ENCODE data around the gene IFT74.

GRCh38 chr9:27041746-27042145 is 85.5 kb downstream of the IFT74 start:
- TF ChIP-seq CTCF (IDR thresholded peaks at IDR 0.05 in 4 of 5, conservative IDR thresholded peaks at IDR 0.05 in 1 of 5) (no peak), POLR2A (IDR thresholded peaks at IDR 0.05) (no peak)
